ENCODE data around the gene DOK5.

Gene DOK5

GRCh38 chr20:54515793-54516628, 40.6 kb downstream of the DOK5 start:
- DNase-seq = peak; percentile 7

- no peak for DNase-seq
Observed at GRCh38 chr20:54517241-54517975, 42.0 kb downstream of the DOK5 start.

GRCh38 chr20:54524849-54525248, 49.5 kb downstream of the DOK5 start:
- no peak for DNase-seq

- DNase-seq = no peak
Observed at GRCh38 chr20:54525916-54526590, 50.7 kb downstream of the DOK5 start.

- peak; percentile 11 for DNase-seq
Observed at GRCh38 chr20:54526801-54527200, 51.4 kb downstream of the DOK5 start.

GRCh38 chr20:54532573-54532972, 57.2 kb downstream of the DOK5 start:
- no peak for DNase-seq

GRCh38 chr20:54534101-54534500, 58.7 kb downstream of the DOK5 start:
- no peak for DNase-seq

GRCh38 chr20:54535033-54535432, 59.6 kb downstream of the DOK5 start:
- DNase-seq = no peak

GRCh38 chr20:54535746-54536145, 60.4 kb downstream of the DOK5 start:
- no peak for DNase-seq

GRCh38 chr20:54539521-54540046, 64.2 kb downstream of the DOK5 start:
- peak; percentile 88 for DNase-seq

- no peak for DNase-seq
Observed at GRCh38 chr20:54543369-54543768, 68.0 kb downstream of the DOK5 start.

- no peak for DNase-seq
Observed at GRCh38 chr20:54545676-54546358, 70.4 kb downstream of the DOK5 start.

GRCh38 chr20:54548849-54549248, 73.5 kb downstream of the DOK5 start:
- DNase-seq = no peak

GRCh38 chr20:54549658-54550326, 74.4 kb downstream of the DOK5 start:
- no peak for DNase-seq

GRCh38 chr20:54550776-54551396, 75.5 kb downstream of the DOK5 start:
- DNase-seq = peak; percentile 47

GRCh38 chr20:54554006-54554405, 78.6 kb downstream of the DOK5 start:
- DNase-seq = no peak

GRCh38 chr20:54555150-54555549, 79.8 kb downstream of the DOK5 start:
- DNase-seq = no peak

- no peak for DNase-seq
Observed at GRCh38 chr20:54556406-54556805, 81.0 kb downstream of the DOK5 start.

GRCh38 chr20:54557806-54558590, 82.6 kb downstream of the DOK5 start:
- DNase-seq = peak; percentile 61

- no peak for DNase-seq
Observed at GRCh38 chr20:54559890-54560289, 84.5 kb downstream of the DOK5 start.

- peak; percentile 23 for DNase-seq
Observed at GRCh38 chr20:54560357-54560756, 85.0 kb downstream of the DOK5 start.

Data from NCI-H226 (cell line).